HepG2 (cell line): ENCODE data around the gene NPHS1. TPM values are rescaled to one million over a fixed set of nuclear protein-coding genes. Genes with fewer than 3 reads are reported as not detected.

ENCODE experiments used
- GMEB1 ChIP-seq: sonication (generic); formaldehyde crosslinking; IDR thresholded peaks from 2 replicates; pipeline ENCODE4 v1.5.1; 2020; ENCODE audit warnings: missing genetic modification reagents, mild to moderate bottlenecking, borderline replicate concordance
- HOMEZ ChIP-seq: IDR thresholded peaks from 2 replicates; pipeline ENCODE4 v1.6.1; 2016; ENCODE audit warnings: low read depth
- KMT2A ChIP-seq: sonication (generic); formaldehyde crosslinking; IDR thresholded peaks from 2 replicates; pipeline ENCODE4 v1.4.0; 2020; ENCODE audit warnings: missing genetic modification reagents
- MAFF ChIP-seq: IDR thresholded peaks from 2 replicates; pipeline ENCODE4 v1.6.1; 2011; ENCODE audit warnings: low read depth, low read length, improper control_type of control experiment
- MIER3 ChIP-seq: IDR thresholded peaks from 2 replicates; pipeline ENCODE4 v1.6.1; 2016; ENCODE audit warnings: missing compliant biosample characterization, borderline replicate concordance
- NFIB ChIP-seq: sonication (generic); formaldehyde crosslinking; IDR thresholded peaks from 2 replicates; pipeline ENCODE4 v1.9.0; 2021; ENCODE audit warnings: missing genetic modification reagents, mild to moderate bottlenecking, borderline replicate concordance
- PAXIP1 ChIP-seq: sonication (generic); formaldehyde crosslinking; conservative IDR thresholded peaks from 2 replicates; pipeline ENCODE4 v1.4.0; 2020; ENCODE audit warnings: mild to moderate bottlenecking, missing genetic modification reagents, moderate library complexity
- PRMT3 ChIP-seq: sonication (generic); formaldehyde crosslinking; IDR thresholded peaks from 2 replicates; pipeline ENCODE4 v1.8.1; 2022; ENCODE audit warnings: low read depth, mild to moderate bottlenecking, moderate library complexity, missing genetic modification reagents, borderline replicate concordance
- SIX4 ChIP-seq: sonication (generic); formaldehyde crosslinking; IDR thresholded peaks from 2 replicates; pipeline ENCODE4 v1.4.0; 2020; ENCODE audit warnings: missing genetic modification reagents
- SUZ12 ChIP-seq: fragments of 150-350 bp; IDR thresholded peaks from 2 replicates; pipeline ENCODE4 v1.6.1; 2014; ENCODE audit warnings: low read depth, low read length
- ZBTB46 ChIP-seq: sonication (generic); formaldehyde crosslinking; IDR thresholded peaks from 2 replicates; pipeline ENCODE4 v1.4.0; 2020; ENCODE audit warnings: mild to moderate bottlenecking, missing genetic modification reagents, borderline replicate concordance
- ZBTB7A ChIP-seq: sonication (generic); formaldehyde crosslinking; IDR thresholded peaks from 2 replicates; pipeline ENCODE4 v1.8.0; 2022; ENCODE audit warnings: mild to moderate bottlenecking, missing genetic modification reagents
- ZNF20 ChIP-seq: sonication (generic); formaldehyde crosslinking; IDR thresholded peaks from 2 replicates; pipeline ENCODE4 v1.4.0; 2020; ENCODE audit warnings: mild to moderate bottlenecking, moderate library complexity, missing genetic modification reagents
- ZNF224 ChIP-seq: sonication (generic); formaldehyde crosslinking; IDR thresholded peaks from 2 replicates; pipeline ENCODE4 v1.5.0; 2020; ENCODE audit warnings: mild to moderate bottlenecking, missing genetic modification reagents
- ZNF562 ChIP-seq: sonication (generic); formaldehyde crosslinking; IDR thresholded peaks from 2 replicates; pipeline ENCODE4 v1.8.0; 2022; ENCODE audit warnings: missing genetic modification reagents, borderline replicate concordance
- ZNF597 ChIP-seq: sonication (generic); formaldehyde crosslinking; IDR thresholded peaks from 2 replicates; pipeline ENCODE4 v1.5.0; 2020; ENCODE audit warnings: missing genetic modification reagents
- ZNF710 ChIP-seq: sonication (generic); formaldehyde crosslinking; IDR thresholded peaks from 2 replicates; pipeline ENCODE4 v1.5.0; 2020; ENCODE audit warnings: mild to moderate bottlenecking, missing genetic modification reagents, borderline replicate concordance
- polyA plus RNA-seq, 8 experiments: library from polyadenylated mRNA; depleted of rRNA in 3 of 8; stranded (reverse) in 7 of 8; unstranded in 1 of 8; fragments of >200 nt; fragmentation: Illumina TruSeq in 4 of 8; extraction: Trizol in 4 of 8; gene quantifications; 2 replicates each; pipeline versions ENCODE4 v1.2.1 to v1.2.3, GENCODE V29; 2011 to 2016; ENCODE audit warnings: low read depth in 4 of 8, missing spikeins in 1 of 8, mixed read lengths in 1 of 8; ENCODE audit not compliant: insufficient read depth in 1 of 8
- total RNA-seq, 5 experiments: library from RNA; depleted of rRNA; stranded (reverse); fragments of >200 nt; fragmentation: Illumina TruSeq; extraction: Trizol; gene quantifications; 2 replicates each; pipeline ENCODE4 v1.2.3, GENCODE V29; 2016; ENCODE audit warnings: low read depth in 1 of 5

NPHS1 gene
- total and polyA plus RNA-seq, 2 of the 13 experiments (the other 11 are each of a cell fraction or from before 2014, with no cell fraction given) = not detected

- TF ChIP-seq ZBTB46 (CRISPR knock-in tag) (no peak), ZNF224 (CRISPR knock-in tag) (peak; percentile 77; the same call in 1 of the 2 replicates), NFIB (CRISPR knock-in tag) (no peak), KMT2A (CRISPR knock-in tag) (peak; percentile 75), PAXIP1 (CRISPR knock-in tag) (0 out of 2 replicates have a peak, but pooled peaks have one; percentile 24), ZBTB7A (CRISPR knock-in tag) (peak; percentile 94), ZNF20 (CRISPR knock-in tag) (no peak), SIX4 (CRISPR knock-in tag) (peak; percentile 87), MAFF (no peak), ZNF710 (CRISPR knock-in tag) (0 out of 2 replicates have a peak, but pooled peaks have one; percentile 43), GMEB1 (no peak), ZNF597 (CRISPR knock-in tag) (no peak), PRMT3 (CRISPR knock-in tag) (no peak; the same call in 1 of the 2 replicates), MIER3 (CRISPR knock-in tag) (peak; percentile 77; the same call in 1 of the 2 replicates), HOMEZ (CRISPR knock-in tag) (peak; percentile 84), ZNF562 (CRISPR knock-in tag) (no peak; the same call in 1 of the 2 replicates), SUZ12 (no peak)
These were observed 23.5 kb downstream of the NPHS1 start (continued) for GRCh38 chr19:35828692-35829301.
